Activated effector memory CD4-positive, alpha-beta T cell treated with Interleukin-2 at 50 U/mL for 16 hours (primary cell): Measurements from ENCODE around the gene ZDHHC11B.
"Not testable (repeated sequence)": the region's sequence is repeated elsewhere in the genome, so short reads cannot be mapped to it uniquely, and the experiment has no call there.

ENCODE experiments used
- DNase-seq: peaks from one replicate; pipeline ENCODE4 v3.0.0-alpha.2; 2020

The ZDHHC11B gene, protein sequence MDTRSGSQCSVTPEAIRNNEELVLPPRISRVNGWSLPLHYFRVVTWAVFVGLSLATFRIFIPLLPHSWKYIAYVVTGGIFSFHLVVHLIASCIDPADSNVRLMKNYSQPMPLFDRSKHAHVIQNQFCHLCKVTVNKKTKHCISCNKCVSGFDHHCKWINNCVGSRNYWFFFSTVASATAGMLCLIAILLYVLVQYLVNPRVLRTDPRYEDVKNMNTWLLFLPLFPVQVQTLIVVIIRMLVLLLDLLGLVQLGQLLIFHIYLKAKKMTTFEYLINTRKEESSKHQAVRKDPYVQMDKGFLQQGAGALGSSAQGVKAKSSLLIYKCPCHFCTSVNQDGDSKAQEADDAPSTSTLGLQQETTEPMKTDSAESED

DNA sequence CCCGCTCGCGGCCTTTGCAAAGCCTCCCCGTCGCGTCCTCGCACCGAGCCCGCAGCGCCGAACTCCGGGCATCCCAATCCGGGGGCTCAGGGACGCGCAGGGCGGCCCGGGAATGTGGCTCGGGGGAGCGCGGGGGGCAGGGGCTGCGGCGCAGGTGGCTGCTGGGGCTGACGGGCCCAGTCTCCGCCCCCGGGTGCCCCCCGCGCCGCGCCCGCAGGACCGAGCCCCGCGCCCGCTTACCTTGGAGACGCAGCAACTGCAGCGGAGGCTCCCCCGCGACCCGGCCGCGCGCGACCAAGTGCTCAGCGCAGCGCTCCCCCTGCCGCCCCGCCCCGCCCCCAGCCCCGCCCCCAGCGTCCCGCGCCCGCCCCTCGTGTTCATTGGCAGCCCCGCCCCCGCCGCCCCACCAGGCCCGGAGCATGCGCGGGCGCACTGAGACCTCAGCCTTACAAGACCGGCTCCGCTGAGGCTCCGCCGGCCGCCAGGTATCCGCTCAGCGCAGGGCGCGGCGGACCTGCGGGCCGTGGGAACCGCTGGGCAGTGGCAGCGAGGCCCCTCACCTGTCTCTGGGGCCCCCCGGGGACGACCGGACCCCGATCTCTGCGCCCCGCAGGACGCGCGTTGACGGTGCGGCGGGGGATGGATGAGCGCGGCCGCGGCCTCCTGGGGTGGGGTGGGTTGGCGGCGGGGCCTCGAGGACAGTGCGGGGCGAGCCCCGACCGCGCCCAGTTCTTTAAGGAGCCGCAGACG lies at the start of gene ZDHHC11B:
ZDHHC11B (minus strand) TSS at position 302 of the 750 bp plus-strand sequence. CDS start 17,810 bp downstream, outside the sequence.
- peak; percentile 90 for DNase-seq

DNA sequence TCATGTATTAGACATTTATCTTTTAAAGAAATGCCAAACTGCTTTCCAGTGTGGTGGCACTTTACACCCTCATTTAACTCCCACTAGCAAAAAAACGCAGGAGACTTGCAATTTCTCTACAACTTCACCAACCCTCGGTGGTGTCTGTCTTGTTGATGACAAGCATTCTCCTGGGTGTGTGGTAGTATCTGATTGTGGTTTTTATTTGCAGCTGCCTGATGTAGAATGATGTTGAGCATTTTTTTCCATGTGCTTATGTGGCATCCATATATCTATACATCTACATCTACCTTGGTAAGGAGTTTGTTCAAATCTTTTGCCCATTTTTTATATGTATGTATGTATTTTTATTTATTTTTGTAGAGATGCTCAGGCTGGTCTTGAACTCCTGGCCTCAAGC lies 49.5 kb upstream of the ZDHHC11B start:
- not testable (repeated sequence) for DNase-seq

DNA sequence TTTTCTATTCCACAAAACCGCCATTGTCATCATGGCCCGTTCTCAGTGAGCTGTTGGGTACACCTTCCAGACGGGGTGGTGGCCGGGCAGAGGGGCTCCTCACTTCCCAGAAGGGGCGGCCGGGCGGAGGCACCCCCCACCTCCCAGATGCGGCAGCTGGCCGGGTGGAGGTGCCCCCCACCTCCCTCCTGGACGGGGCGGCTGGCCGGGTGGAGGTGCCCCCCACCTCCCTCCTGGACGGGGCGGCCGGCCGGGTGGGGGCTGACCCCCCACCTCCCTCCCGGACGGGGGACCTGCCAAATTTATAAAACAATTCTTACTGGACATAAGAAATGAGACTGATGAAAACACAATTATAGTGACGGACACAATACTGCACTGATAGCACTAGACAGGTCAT lies 43.7 kb upstream of the ZDHHC11B start:
- DNase-seq, result not testable (repeated sequence)

DNA sequence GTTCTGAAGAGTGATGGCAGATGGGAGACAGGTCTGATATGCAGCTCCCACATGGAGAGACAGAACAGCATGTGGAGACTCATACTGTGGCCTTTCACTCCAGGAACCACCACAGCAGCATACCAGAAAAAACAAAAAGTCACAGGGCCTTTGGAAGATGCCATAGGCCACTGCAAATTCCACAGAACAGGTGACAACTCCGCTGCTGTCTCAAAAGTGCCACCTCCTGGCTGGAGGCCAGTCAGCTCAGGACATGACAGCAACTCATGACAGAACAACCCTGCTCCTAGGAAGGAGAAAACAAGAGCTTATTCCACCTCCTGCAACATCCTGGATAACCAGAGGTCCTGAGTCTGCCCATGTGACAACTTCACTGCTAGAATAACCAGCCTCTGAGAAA lies 41.0 kb upstream of the ZDHHC11B start:
- not testable (repeated sequence) for DNase-seq

DNA sequence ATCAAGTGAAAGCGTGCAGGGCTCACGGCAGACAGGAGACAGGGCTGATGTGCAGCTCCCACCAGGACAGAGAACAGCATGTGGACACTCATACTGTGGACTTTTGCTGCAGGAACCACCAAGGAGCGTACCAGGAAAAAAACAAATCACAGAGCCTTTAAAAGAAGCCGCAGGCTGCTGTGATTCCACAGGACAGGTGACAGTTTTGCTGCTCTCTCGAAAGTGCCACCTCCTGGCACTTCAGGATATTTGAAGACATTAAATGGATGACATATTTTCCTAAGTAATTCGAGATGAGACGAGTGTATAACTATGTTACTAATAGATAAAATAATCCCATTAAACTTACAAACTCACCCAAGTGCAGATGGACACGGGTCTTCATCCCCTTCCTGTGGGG lies 37.0 kb upstream of the ZDHHC11B start:
- no peak for DNase-seq

DNA sequence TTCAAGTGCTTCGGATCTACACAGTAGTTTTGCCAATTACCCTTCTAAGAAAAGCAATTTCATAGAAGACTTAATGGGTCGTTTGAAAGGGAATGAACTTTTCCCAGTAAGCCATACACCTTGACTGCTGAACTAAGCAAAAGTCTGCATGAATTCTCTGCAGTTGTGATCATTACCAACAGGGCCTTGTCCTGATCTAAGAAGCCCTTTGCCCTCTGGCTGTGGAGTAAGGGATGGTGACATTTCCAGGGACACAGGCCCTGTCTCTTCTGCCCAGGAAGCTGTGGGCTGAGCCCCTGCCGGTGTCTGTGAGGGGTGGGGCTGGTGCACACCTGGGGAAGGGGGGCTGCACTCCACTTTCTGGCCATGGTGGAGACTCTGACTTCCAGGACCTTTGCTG lies 35.7 kb upstream of the ZDHHC11B start:
- no peak for DNase-seq

DNA sequence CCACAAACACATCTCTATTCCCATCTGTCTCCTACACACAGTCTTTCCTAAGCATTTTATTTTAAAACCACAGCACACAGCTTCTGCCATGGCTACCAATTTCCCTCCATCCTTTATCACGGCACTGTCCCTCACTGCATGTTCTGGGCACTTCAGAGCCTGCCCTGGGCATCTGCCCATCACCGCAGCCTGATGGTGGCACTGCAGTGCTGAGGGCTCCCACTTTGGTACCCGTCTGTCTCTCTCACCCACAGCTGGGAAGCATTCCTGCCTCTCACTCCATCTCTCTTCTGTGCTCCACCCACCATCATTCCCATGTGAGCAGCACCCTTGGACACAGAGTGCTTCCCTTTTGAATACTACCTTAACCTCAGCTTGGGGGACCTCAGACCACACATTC lies 34.5 kb upstream of the ZDHHC11B start:
- DNase-seq, result no peak

DNA sequence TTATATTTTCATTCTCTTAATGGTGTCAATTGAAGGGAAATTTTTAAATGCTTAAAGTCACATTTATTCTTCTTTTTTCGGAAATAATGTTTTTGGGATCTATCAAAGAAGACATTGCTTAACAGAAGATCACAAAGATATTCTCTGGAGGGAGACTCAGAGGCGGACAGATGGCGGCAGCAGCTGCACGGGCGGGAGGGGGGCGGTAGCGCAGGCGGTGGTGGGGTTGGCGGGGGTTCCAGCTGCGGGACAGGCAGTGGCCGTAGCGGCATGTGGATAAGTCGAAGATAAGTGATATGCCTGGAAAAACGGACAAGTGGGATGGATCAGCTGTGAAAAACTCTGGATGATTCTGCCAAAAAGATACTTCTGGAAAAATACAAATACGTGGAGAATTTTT lies 31.6 kb upstream of the ZDHHC11B start:
- no peak for DNase-seq

DNA sequence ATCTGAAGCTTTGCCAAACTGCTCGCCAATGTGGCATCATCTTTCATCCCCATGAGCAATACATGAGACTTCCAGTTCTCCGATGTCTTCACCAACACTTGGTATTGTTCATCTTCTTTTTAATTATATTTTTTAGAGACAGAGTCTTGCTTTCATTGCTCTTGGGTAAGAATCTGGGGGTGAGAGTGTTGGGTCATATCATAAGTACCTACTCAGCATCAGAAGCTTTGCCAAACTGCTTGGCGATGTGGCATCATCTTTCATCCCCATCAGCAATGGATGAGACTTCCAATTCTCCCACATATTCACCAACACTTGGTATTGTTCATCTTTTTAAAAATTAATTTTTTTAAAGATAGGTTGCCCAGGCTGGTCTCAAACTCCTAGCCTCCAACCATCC lies 30.9 kb upstream of the ZDHHC11B start:
- no peak for DNase-seq

DNA sequence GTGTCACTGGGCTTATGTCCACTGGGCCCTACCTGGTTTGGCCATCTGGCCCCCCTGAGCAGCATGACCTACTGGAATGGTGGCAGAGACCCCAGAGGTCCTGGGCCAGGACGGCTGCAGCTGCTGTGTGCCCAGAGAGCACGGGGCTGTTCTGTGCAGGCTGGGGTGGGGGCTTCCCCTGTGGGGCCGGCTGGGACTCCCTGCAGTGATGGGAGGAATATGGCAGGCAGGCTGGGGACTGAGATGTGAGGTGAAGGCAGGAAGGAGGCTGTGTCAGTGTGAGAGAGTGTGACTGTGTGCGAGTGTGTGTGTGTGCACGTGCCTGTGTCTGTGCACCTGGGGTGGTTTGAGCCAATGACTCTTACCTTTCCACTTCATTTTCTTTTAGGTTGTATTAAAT lies 29.0 kb upstream of the ZDHHC11B start:
- DNase-seq, result not testable (repeated sequence)

DNA sequence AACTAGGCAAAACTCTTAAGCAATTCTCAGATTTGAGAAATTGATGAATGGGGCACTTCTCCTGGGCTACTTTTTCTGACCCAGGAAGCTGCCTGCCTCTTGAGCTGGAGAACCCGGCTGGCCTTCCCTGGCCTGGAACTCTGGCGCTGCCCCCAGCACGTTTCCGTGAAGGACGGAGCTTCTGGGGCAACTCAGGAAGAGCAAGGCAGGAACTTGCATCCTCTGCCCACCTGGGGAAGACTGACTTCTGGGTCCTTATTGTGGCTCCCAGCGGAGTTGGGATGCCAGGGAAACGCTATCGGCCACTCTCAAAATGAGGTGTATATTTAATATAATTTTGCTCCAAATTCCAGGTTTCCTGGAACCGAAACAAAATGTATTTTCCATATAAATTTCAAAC lies 26.9 kb upstream of the ZDHHC11B start:
- DNase-seq, result not testable (repeated sequence)

DNA sequence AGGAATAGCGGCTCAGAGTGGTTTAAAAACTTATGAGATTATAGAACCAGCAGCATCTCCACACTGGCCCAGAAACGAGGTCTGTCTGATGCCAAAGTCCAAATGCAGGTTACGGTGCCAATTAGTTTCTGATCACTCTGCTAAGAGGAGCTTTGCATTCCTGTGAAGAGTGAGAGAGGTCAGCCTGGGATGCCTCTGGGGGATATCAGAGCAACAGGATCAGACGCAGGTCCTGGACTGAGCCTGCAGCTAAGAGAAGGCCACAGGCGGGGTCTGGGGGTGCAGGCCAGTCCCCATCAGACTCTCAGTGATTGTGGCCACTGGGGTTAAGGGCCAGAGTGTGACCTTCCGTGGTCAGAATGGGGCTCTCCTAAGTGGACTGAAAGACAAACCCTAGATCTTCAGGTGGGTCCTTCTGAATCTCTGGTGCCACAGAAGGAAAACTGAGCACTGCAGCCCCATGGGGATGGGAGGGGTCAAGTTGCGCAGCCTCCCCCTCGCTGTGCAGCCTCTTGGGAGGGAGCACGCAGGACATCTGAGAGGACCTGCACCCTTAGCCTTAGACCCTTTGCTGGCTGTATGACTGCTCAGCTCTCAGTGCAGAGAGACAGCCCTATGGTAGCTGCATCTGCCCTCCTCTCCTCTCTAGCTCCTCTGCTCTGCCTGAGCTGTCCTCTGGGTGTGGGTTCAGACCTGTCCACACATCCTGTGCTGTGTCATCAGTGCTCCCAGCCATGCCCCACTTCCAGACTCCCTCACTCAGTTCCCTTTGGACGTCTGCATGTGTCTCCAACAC lies 23.4 kb upstream of the ZDHHC11B start:
- not testable (repeated sequence) for DNase-seq

DNA sequence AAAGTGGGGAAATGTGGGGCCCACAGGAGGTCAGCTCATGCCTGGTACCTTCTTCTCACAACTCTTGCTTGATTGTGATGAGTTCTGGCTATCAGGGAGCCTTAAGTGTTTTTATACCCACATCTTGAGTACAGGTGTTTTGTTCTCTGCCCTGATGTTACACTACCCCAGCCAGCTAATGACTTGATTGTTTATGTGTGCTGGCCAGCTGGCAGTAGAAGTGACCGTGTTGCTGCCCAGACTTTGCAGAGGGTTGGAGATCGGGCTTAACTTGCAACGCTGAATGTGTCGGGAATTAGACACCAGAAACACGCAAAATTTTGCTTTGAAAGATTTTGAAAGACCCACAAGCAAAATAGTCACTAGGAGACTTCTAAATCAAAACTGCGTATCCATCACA lies 16.9 kb upstream of the ZDHHC11B start:
- DNase-seq, result no peak

DNA sequence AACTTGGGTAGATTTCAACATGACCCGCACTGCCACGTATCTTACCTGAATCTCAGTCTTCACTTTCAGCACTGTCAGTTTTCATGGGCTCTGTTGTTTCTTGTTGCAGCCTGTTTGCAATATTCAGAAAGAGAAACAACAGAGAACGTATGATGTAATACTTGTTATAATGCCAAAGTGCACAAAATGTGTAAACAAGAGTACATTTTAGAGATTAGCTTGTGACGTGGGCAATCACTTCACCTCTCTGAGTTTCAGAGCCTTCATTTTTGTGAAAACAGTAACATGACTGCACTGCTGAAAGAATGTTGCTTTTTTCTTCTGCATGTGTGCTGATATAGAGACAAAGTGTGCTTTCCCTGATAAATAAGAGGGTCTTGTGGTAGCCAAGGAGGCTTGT lies 16.5 kb upstream of the ZDHHC11B start:
- DNase-seq, result not testable (repeated sequence)

DNA sequence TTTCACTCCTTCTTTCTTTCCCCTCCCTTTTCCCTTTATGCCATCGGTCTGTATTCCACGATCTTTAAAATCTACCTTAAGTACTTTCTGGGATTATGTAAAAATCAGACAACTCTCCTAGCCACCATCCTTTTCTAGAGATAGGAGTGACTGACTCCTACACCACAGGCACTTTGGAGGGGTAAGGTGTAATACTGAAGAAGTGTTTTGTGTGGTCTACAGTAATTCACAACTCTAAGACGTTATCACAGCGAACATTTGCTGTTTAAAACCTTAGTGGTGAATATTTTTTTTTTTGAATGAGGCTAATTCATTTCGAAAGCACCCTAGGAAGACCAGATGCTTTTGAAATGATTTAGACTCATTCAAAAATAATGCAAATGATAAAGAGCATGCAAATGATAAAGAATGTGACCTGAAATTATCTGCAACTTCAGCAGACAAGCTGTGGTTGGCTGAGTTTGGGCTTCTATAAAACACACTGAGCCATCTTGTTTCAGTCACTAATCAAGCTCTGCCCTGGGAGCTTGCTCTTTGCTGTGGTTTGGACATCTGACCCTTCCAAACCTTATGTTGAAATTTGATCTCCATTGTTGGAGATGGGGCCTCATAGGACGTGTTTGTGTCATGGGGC lies 14.1 kb upstream of the ZDHHC11B start:
- DNase-seq, result not testable (repeated sequence)

DNA sequence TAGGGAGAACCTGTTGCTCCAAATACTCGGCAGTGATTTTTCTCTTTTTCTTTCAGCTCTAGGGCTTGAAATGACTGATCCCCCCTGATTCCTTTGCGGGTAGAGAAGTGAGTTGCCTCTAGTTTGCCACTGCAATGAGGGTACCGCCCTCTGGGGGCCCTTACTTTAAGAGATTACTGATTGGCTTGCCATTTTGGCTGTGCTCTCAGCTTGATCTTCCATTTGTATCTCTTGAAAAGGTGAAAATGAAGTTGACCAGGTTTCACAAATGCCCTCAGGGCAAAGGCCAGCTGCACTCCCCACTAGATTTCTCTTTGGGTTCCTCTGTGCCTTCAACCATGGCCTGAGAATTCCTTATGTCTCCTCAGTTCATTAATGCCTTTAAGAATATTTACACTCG lies 13.5 kb upstream of the ZDHHC11B start:
- DNase-seq, result not testable (repeated sequence)

DNA sequence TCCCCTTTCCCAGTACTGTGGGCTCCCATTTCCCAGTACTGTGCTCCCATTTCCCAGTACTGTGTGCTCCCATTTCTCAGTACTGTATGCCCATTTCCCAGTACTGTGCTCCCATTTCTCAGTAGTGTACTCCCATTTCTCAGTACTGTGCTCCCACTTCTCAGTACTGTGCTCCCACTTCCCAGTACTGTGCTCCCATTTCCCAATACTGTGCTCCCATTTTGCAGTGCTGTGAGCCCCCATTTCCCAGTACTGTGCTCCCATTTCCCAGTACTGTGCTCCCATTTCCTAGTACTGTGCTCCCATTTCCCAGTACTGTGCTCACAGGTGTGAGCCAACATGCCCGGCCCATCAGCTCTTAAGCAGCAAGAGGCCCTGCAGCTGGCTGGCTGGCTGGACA lies 11.3 kb upstream of the ZDHHC11B start:
- DNase-seq, result not testable (repeated sequence)

DNA sequence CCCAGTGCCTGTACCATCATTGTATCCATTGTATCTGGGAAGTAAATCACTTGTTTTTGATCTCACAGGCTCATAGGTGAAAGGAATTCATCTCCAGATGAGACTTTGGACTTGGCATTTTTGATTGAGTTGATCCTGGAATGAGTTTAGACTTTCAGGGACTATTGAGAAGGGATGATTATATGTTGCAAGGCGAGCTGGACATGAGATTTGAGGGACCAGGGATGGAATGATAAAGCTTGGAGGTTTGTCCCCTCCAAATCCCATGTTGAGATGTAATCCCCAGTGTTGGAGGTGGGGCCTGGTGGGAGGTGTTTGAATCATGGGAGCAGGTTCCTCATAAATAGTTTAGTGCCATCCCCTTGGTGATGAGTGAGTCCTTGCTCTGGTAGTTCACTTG lies 10.4 kb upstream of the ZDHHC11B start:
- DNase-seq, result not testable (repeated sequence)

DNA sequence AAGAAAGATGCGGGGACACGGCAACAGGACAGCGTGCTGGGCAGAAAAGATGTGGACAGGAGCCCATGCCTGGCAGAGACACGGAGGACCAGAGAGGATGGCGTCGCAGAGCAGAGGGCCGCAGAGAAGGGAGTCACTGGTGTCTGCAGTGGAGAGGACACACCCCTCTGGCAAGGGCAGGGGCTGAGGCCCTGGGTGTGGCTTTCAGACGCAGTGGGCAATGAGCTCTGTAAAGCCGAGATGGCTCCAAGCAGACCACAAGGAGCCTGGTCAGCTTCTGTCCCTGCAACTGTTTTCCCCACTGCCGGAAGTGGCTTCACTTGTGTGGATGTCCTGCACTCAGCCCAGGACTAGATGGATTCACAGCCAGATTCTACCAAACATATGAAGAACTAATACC lies 4.2 kb upstream of the ZDHHC11B start:
- DNase-seq, result not testable (repeated sequence)

DNA sequence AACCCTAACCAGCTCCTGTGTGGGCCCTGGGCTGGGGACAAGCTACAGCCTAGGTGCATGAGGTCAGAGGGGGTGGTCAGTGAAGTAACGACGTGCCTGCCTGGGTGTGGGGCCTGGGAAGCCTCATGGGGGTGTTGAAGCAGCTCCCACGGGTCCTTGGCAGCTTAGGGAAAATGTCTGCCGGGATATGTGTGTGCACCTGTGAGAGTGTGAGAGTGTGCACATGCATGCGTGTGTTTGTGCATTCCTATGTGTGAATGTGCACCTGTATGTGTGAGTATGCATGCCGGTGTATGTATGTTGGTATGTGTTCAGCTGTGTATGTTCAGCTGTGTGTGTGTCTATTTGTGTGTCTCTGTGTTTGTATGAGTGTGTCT lies 3.3 kb upstream of the ZDHHC11B start:
- not testable (repeated sequence) for DNase-seq

DNA sequence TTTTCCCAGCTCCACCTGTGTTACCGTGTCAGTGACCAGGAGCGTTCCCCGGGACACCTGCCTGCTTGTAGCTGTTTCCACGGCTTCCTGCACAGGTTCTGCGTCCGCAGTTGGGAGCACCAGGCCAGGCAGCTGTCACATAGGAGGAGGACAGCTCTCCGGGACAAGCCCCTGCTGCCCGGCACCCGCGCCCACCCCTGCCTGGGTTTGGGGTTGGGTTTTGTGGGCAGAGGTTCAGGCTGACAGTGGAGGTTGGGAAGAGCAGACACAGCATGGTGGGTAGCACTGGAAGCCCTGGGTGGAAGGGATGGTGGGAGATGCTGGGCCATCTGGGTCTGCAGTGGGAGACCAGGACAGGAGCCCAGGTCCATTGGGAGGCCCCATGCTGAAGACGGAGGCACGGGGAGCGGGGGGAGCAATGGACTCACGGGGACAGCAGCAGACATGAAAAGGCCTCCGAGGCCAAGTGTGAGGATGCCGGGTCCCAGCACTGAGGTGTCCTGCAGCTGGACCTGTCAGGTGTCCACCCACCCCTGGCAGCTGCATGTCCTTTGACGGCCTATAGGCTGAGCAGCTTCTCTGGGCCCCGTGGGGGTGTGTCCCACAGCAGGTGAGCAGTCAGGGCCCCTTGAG lies 2.8 kb upstream of the ZDHHC11B start:
- DNase-seq, result not testable (repeated sequence)

DNA sequence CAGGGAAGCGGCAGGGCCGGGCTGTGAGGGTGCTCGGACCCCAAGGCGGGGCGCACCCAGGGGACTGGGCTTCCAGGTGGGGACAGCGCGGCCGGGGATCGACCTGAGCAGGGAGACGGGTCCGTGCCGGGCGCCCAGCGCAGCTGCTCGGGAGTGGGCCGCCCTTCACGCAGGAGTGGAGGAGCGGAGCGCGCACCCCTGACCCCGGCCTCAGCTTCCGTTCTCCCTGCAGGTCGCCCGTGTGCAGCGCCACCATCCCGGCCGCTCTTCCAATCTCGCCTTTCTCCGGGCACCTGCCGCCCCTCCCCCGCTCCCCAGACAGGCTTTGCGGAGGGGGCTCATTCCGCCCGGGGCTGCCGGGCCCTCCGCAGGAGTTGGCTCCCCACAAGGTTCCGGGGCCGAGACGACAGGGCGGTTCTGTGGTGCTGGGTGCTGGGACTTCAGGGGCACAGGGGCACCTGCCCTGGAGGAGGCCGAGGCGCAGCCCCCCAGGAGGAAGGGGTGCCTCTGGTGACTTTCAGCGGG lies 714 bp upstream of the ZDHHC11B start:
- not testable (repeated sequence) for DNase-seq
